HepG2 (cell line): ENCODE data around the gene PSMD3. TPM values are rescaled to one million over a fixed set of nuclear protein-coding genes. Genes with fewer than 3 reads are reported as not detected.
A peak's percentile ranks its signal among the peaks of the same experiment; 100 is the strongest.
"Not testable (repeated sequence)": the region's sequence is repeated elsewhere in the genome, so short reads cannot be mapped to it uniquely, and the experiment has no call there.

ENCODE experiments used
- ARID5B ChIP-seq: IDR thresholded peaks from 2 replicates; pipeline ENCODE4 v1.4.0; 2020; ENCODE audit warnings: mild to moderate bottlenecking, missing genetic modification reagents
- FOXK1 ChIP-seq: sonication (generic); formaldehyde crosslinking; IDR thresholded peaks from 2 replicates; pipeline ENCODE4 v1.4.0; 2020; ENCODE audit warnings: low read depth, missing genetic modification reagents, borderline replicate concordance
- PAXIP1 ChIP-seq: sonication (generic); formaldehyde crosslinking; conservative IDR thresholded peaks from 2 replicates; pipeline ENCODE4 v1.4.0; 2020; ENCODE audit warnings: mild to moderate bottlenecking, missing genetic modification reagents, moderate library complexity
- PHF20 ChIP-seq: sonication (generic); formaldehyde crosslinking; IDR thresholded peaks from 2 replicates; pipeline ENCODE4 v1.5.0; 2020; ENCODE audit warnings: mild to moderate bottlenecking, missing genetic modification reagents
- POGZ ChIP-seq: sonication (generic); formaldehyde crosslinking; IDR thresholded peaks from 2 replicates; pipeline ENCODE4 v1.4.0; 2020; ENCODE audit warnings: mild to moderate bottlenecking, missing genetic modification reagents
- SOX13 ChIP-seq, 3 experiments: fragments of 450-650 bp in 1 of 3; sonication (generic) in 1 of 3; formaldehyde crosslinking in 1 of 3; IDR thresholded peaks in 2 of 3; conservative IDR thresholded peaks in 1 of 3; 2 replicates each; pipeline versions ENCODE4 v1.5.0 to v1.6.1; 2016 to 2020; ENCODE audit warnings: antibody characterized with exemption in 1 of 3, mild to moderate bottlenecking in 1 of 3, missing compliant biosample characterization in 1 of 3, missing genetic modification reagents in 1 of 3, moderate library complexity in 1 of 3
- ZNF431 ChIP-seq: sonication (generic); formaldehyde crosslinking; IDR thresholded peaks from 2 replicates; pipeline ENCODE4 v1.9.0; 2022; ENCODE audit warnings: missing genetic modification reagents, low read depth, mild to moderate bottlenecking, borderline replicate concordance
- ZNF747 ChIP-seq: sonication (generic); formaldehyde crosslinking; IDR thresholded peaks from 2 replicates; pipeline ENCODE4 v1.8.1; 2023; ENCODE audit warnings: missing genetic modification reagents, mild to moderate bottlenecking, borderline replicate concordance
- ZNF770 ChIP-seq: sonication (generic); formaldehyde crosslinking; IDR thresholded peaks from 2 replicates; pipeline ENCODE4 v1.5.0; 2020; ENCODE audit warnings: mild to moderate bottlenecking, missing genetic modification reagents
- polyA plus RNA-seq, 8 experiments: library from polyadenylated mRNA; depleted of rRNA in 3 of 8; stranded (reverse) in 7 of 8; unstranded in 1 of 8; fragments of >200 nt; fragmentation: Illumina TruSeq in 4 of 8; extraction: Trizol in 4 of 8; gene quantifications; 2 replicates each; pipeline versions ENCODE4 v1.2.1 to v1.2.3, GENCODE V29; 2011 to 2016; ENCODE audit warnings: low read depth in 4 of 8, missing spikeins in 1 of 8, mixed read lengths in 1 of 8; ENCODE audit not compliant: insufficient read depth in 1 of 8
- total RNA-seq, 5 experiments: library from RNA; depleted of rRNA; stranded (reverse); fragments of >200 nt; fragmentation: Illumina TruSeq; extraction: Trizol; gene quantifications; 2 replicates each; pipeline ENCODE4 v1.2.3, GENCODE V29; 2016; ENCODE audit warnings: low read depth in 1 of 5
- TF ChIP-seq, protein P1 (sequence below): sonication (generic); formaldehyde crosslinking; IDR thresholded peaks from 2 replicates; pipeline ENCODE4 v1.4.0; 2020; ENCODE audit warnings: mild to moderate bottlenecking, missing genetic modification reagents, borderline replicate concordance
- TF ChIP-seq, protein P2 (sequence below): sonication (generic); IDR thresholded peaks from 2 replicates; pipeline ENCODE4 v1.6.1; 2016; ENCODE audit warnings: low read depth, borderline replicate concordance

The PSMD3 gene
- total and polyA plus RNA-seq, 2 of the 13 experiments (the other 11 are each of a cell fraction or from before 2014, with no cell fraction given), result 97.4 to 146 TPM

- TF ChIP-seq PAXIP1 (CRISPR knock-in tag) (peak; percentile 91), FOXK1 (CRISPR knock-in tag) (peak; percentile 56; the same call in 1 of the 2 replicates), ZNF431 (CRISPR knock-in tag) (0 out of 2 replicates have a peak, but pooled peaks have one; percentile 58), ARID5B (CRISPR knock-in tag) (peak; percentile 82), ZNF747 (CRISPR knock-in tag) (0 out of 2 replicates have a peak, but pooled peaks have one; percentile 36), SOX13 (IDR thresholded peaks at IDR 0.05) (peak; percentile 30; the same call in 1 of the 2 replicates), PHF20 (CRISPR knock-in tag) (peak; percentile 49; the same call in 1 of the 2 replicates), ZNF770 (CRISPR knock-in tag) (peak; percentile 92), POGZ (CRISPR knock-in tag) (peak; percentile 42; the same call in 1 of the 2 replicates)
- not testable (repeated sequence) for TF ChIP-seq SOX13 (CRISPR knock-in tag; conservative IDR thresholded peaks at IDR 0.05 in 1 of 2, IDR thresholded peaks at IDR 0.05 in 1 of 2)
- TF ChIP-seq, protein P1, sequence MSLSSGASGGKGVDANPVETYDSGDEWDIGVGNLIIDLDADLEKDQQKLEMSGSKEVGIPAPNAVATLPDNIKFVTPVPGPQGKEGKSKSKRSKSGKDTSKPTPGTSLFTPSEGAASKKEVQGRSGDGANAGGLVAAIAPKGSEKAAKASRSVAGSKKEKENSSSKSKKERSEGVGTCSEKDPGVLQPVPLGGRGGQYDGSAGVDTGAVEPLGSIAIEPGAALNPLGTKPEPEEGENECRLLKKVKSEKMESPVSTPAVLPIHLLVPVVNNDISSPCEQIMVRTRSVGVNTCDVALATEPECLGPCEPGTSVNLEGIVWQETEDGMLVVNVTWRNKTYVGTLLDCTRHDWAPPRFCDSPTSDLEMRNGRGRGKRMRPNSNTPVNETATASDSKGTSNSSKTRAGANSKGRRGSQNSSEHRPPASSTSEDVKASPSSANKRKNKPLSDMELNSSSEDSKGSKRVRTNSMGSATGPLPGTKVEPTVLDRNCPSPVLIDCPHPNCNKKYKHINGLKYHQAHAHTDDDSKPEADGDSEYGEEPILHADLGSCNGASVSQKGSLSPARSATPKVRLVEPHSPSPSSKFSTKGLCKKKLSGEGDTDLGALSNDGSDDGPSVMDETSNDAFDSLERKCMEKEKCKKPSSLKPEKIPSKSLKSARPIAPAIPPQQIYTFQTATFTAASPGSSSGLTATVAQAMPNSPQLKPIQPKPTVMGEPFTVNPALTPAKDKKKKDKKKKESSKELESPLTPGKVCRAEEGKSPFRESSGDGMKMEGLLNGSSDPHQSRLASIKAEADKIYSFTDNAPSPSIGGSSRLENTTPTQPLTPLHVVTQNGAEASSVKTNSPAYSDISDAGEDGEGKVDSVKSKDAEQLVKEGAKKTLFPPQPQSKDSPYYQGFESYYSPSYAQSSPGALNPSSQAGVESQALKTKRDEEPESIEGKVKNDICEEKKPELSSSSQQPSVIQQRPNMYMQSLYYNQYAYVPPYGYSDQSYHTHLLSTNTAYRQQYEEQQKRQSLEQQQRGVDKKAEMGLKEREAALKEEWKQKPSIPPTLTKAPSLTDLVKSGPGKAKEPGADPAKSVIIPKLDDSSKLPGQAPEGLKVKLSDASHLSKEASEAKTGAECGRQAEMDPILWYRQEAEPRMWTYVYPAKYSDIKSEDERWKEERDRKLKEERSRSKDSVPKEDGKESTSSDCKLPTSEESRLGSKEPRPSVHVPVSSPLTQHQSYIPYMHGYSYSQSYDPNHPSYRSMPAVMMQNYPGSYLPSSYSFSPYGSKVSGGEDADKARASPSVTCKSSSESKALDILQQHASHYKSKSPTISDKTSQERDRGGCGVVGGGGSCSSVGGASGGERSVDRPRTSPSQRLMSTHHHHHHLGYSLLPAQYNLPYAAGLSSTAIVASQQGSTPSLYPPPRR, result peak; percentile 56; the same call in 1 of the 2 replicates
- TF ChIP-seq, protein P2, sequence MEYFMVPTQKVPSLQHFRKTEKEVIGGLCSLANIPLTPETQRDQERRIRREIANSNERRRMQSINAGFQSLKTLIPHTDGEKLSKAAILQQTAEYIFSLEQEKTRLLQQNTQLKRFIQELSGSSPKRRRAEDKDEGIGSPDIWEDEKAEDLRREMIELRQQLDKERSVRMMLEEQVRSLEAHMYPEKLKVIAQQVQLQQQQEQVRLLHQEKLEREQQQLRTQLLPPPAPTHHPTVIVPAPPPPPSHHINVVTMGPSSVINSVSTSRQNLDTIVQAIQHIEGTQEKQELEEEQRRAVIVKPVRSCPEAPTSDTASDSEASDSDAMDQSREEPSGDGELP, result peak; percentile 23; the same call in 1 of the 2 replicates
Measured at GRCh38 chr17:39948489-39948828, 32.1 kb upstream of the PSMD3 start (continued).
